OCI-LY1 (cell line): ENCODE data around the gene GADD45B.

Source experiments
- H2AFZ ChIP-seq: fragments of 200-600 bp; sonication (generic), shearing (Covaris generic); 2 replicates; pipeline ENCODE4 v1.6.0; 2014; ENCODE audit warnings: antibody characterized with exemption, mild to moderate bottlenecking, low read length
- H3F3A ChIP-seq: fragments of 200-600 bp; sonication (generic), shearing (Covaris generic); 2 replicates; pipeline ENCODE4 v1.6.0; 2014; ENCODE audit warnings: mild to moderate bottlenecking, antibody characterized with exemption, low read length, moderate library complexity; ENCODE audit not compliant: insufficient read depth
- H3K27ac ChIP-seq: fragments of 200-600 bp; sonication (generic); 2 replicates; pipeline ENCODE4 v1.5.1; 2014; ENCODE audit warnings: low read length, mixed run types, mild to moderate bottlenecking, low read depth; ENCODE audit not compliant: poor library complexity, severe bottlenecking
- H3K27me3 ChIP-seq: fragments of 200-600 bp; sonication (generic); 2 replicates; pipeline ENCODE4 v1.6.0; 2014; ENCODE audit warnings: antibody characterized with exemption, mild to moderate bottlenecking, low read length, moderate library complexity; ENCODE audit not compliant: insufficient read depth
- H3K36me3 ChIP-seq: fragments of 200-600 bp; sonication (generic); 2 replicates; pipeline ENCODE4 v1.6.1; 2014; ENCODE audit warnings: mild to moderate bottlenecking, antibody characterized with exemption, low read length, moderate library complexity, mixed read lengths; ENCODE audit not compliant: insufficient read depth
- H3K4me1 ChIP-seq: fragments of 200-600 bp; sonication (generic); 2 replicates; pipeline ENCODE4 v1.5.1; 2014; ENCODE audit warnings: mild to moderate bottlenecking, low read length, moderate library complexity; ENCODE audit not compliant: insufficient read depth, severe bottlenecking
- H3K4me2 ChIP-seq: fragments of 200-600 bp; sonication (generic), shearing (Covaris generic); 2 replicates; pipeline ENCODE4 v1.6.1; 2014; ENCODE audit warnings: low read length
- H3K4me3 ChIP-seq: fragments of 200-600 bp; sonication (generic); 2 replicates; pipeline ENCODE4 v1.5.1; 2014; ENCODE audit warnings: low read length, low read depth, mild to moderate bottlenecking, mixed read lengths; ENCODE audit not compliant: poor library complexity, severe bottlenecking
- H3K79me2 ChIP-seq: fragments of 200-600 bp; shearing (Covaris generic); 2 replicates; pipeline ENCODE4 v1.6.1; 2016; ENCODE audit warnings: mixed run types, low read length, mixed read lengths; ENCODE audit not compliant: insufficient read depth
- H3K9ac ChIP-seq: fragments of 200-600 bp; sonication (generic), shearing (Covaris generic); 2 replicates; pipeline ENCODE4 v1.6.1; 2014; ENCODE audit warnings: mild to moderate bottlenecking, low read length, mixed read lengths
- H3K9me2 ChIP-seq: fragments of 200-600 bp; sonication (generic), shearing (Covaris generic); 2 replicates; pipeline ENCODE4 v1.6.1; 2014; ENCODE audit warnings: low read depth, mild to moderate bottlenecking, low read length, mixed read lengths
- H3K9me3 ChIP-seq: fragments of 200-600 bp; shearing (Covaris generic); 2 replicates; pipeline ENCODE4 v1.6.1; 2014; ENCODE audit warnings: low read length, mixed read lengths
- H4K20me1 ChIP-seq: fragments of 200-600 bp; sonication (generic), shearing (Covaris generic); 2 replicates; pipeline ENCODE4 v1.6.0; 2016; ENCODE audit warnings: mild to moderate bottlenecking, low read length; ENCODE audit not compliant: insufficient read depth
- EZH2 ChIP-seq: fragments of 200-600 bp; sonication (generic), shearing (Covaris generic); IDR thresholded peaks from 2 replicates; pipeline ENCODE4 v1.8.0; 2017; ENCODE audit warnings: borderline replicate concordance, mixed run types, mild to moderate bottlenecking, antibody characterized with exemption, low read length, moderate library complexity, mixed read lengths
- TF ChIP-seq, protein P1 (sequence below): fragments of 200-600 bp; sonication (generic), shearing (Covaris generic); IDR thresholded peaks from 2 replicates; pipeline ENCODE4 v1.5.1; 2017; ENCODE audit warnings: mild to moderate bottlenecking, antibody characterized with exemption, low read length, moderate library complexity, mixed read lengths

Gene GADD45B

DNA sequence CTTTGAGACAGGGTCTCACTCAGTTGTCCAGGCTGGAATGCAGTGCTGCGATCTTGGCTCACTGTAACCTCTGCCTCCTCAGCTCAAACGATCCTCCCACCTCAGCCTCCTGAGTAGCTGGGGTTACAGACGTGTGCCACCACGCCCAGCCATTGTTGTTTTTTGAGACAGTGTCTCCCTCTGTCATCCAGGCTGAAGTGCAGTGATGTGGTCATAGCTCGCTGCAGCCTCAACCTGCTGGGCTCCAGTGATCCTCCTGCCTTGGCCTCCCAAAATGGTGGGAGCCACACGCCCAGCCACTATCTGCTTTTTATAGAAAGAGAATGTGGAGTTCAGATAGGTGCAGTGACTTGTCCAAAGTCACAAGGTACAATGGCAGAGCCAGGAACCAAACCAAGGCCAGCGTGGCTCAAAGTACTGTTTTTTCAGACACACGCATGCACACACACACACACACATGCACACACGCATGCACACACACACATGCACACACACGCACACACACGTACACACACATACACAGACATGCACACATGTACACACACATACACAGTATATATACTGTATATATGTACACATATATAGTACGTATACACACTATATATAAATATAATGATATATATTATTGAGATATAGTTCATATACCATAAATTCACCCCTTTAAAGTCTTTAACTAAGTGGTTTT is 6.6 kb downstream of the GADD45B start:
- H3K4me2 ChIP-seq = no peak overlapping the region
- TF ChIP-seq, protein P1, sequence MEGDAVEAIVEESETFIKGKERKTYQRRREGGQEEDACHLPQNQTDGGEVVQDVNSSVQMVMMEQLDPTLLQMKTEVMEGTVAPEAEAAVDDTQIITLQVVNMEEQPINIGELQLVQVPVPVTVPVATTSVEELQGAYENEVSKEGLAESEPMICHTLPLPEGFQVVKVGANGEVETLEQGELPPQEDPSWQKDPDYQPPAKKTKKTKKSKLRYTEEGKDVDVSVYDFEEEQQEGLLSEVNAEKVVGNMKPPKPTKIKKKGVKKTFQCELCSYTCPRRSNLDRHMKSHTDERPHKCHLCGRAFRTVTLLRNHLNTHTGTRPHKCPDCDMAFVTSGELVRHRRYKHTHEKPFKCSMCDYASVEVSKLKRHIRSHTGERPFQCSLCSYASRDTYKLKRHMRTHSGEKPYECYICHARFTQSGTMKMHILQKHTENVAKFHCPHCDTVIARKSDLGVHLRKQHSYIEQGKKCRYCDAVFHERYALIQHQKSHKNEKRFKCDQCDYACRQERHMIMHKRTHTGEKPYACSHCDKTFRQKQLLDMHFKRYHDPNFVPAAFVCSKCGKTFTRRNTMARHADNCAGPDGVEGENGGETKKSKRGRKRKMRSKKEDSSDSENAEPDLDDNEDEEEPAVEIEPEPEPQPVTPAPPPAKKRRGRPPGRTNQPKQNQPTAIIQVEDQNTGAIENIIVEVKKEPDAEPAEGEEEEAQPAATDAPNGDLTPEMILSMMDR = no peak
- no peak for TF ChIP-seq EZH2
- H3K27ac ChIP-seq = no peak overlapping the region
- H3K9ac ChIP-seq = no peak overlapping the region
- H3K27me3 ChIP-seq = peaks cover 5% of the 10 kb centered on the region; the same call in 1 of the 2 replicates
- H3K79me2 ChIP-seq = no peaks in the 10 kb centered on the region
- H3F3A ChIP-seq = no peaks in the 10 kb centered on the region
- H2AFZ ChIP-seq = no peak overlapping the region
- no peak overlapping the region for H3K4me3 ChIP-seq
- H3K36me3 ChIP-seq = no peaks in the 10 kb centered on the region; the same call in 1 of the 2 replicates
- peaks cover 10% of the 10 kb centered on the region for H3K9me3 ChIP-seq
- no peaks in the 10 kb centered on the region for H3K9me2 ChIP-seq
- H3K4me1 ChIP-seq = peaks cover 26% of the 10 kb centered on the region
- no peaks in the 10 kb centered on the region for H4K20me1 ChIP-seq

DNA sequence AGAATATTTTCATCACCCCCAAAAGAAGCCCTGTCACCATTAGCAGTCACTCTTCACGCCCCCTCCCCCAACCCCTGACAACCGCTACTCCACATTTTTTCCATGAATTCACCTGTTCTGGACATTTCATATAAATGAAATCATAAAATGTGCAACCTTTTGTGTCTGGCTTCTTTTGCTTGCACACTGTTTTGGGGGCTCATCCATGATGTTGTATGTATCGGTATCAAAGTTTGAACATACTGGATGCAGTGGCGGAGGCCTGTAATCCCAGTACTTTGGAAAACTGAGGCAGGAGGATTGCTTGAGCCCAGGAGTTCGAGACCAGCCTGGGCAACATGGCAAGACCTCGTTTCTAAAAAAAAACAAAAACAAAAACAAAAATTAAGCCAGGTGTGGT is 7.2 kb downstream of the GADD45B start:
- Histone ChIP-seq H3K27me3 (peaks cover 5% of the 10 kb centered on the region; the same call in 1 of the 2 replicates), H2AFZ (no peak overlapping the region), H3K27ac (no peak overlapping the region), H3K79me2 (no peaks in the 10 kb centered on the region), H3K9me2 (no peaks in the 10 kb centered on the region), H3K9ac (no peak overlapping the region), H3F3A (no peaks in the 10 kb centered on the region), H3K4me1 (peaks cover 20% of the 10 kb centered on the region), H3K9me3 (peaks cover 10% of the 10 kb centered on the region), H3K4me2 (no peak overlapping the region), H4K20me1 (no peaks in the 10 kb centered on the region), H3K4me3 (no peak overlapping the region), H3K36me3 (no peaks in the 10 kb centered on the region; the same call in 1 of the 2 replicates)
- TF ChIP-seq, protein P1 = no peak

DNA sequence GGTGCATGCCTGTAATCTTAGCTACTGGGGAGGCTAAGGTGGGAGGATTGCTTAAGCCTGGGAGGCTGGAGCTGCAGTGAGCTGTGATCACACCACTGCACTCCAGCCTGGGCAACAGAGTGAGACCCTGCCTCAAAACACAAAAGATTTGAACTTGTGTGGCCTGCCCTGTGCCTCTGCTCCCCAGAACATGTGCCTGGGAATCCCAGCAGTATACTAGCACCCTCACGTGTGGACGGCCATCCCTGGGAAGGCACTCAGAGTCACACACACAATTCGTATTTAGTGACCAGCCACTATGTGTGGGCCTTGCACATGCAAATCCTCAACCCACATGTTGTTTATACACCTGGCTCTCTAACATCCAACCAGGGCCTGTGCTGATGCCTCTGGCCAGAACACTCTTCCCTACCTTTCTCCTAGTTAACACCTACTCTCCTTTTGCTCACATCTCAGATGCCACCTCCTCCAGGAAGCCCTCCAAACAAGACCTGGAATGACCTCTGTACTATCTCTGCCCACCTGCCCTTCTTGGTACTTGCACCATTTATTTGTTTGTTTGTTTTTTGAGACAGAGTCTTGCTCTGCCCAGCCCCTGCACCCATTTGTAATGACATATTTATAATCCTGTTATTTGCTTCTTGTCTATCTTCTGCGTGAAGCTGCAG is 7.7 kb downstream of the GADD45B start:
- no peaks in the 10 kb centered on the region for H4K20me1 ChIP-seq

More for the DNA sequence above, 7.7 kb downstream of the GADD45B start:
- no peak overlapping the region for H3K4me3 ChIP-seq
- H3K36me3 ChIP-seq = no peaks in the 10 kb centered on the region; the same call in 1 of the 2 replicates
- H3F3A ChIP-seq = no peaks in the 10 kb centered on the region
- no peaks in the 10 kb centered on the region for H3K9me2 ChIP-seq
- H3K4me1 ChIP-seq = peaks cover 15% of the 10 kb centered on the region
- no peak overlapping the region for H2AFZ ChIP-seq
- peaks cover 10% of the 10 kb centered on the region for H3K9me3 ChIP-seq
- TF ChIP-seq, protein P1 = no peak
- TF ChIP-seq EZH2 = no peak
- H3K27ac ChIP-seq = no peak overlapping the region
- no peak overlapping the region for H3K9ac ChIP-seq
- no peaks in the 10 kb centered on the region for H3K79me2 ChIP-seq
- H3K27me3 ChIP-seq = peaks cover 5% of the 10 kb centered on the region; the same call in 1 of the 2 replicates
- no peak overlapping the region for H3K4me2 ChIP-seq
